NCI-H146 (cell line): Measurements from ENCODE around the gene DENND1C.

Experiments used
- DNase-seq: peaks from one replicate; lab custom pipeline; 2025; lab: John Stamatoyannopoulos, UW

Gene DENND1C

DNA sequence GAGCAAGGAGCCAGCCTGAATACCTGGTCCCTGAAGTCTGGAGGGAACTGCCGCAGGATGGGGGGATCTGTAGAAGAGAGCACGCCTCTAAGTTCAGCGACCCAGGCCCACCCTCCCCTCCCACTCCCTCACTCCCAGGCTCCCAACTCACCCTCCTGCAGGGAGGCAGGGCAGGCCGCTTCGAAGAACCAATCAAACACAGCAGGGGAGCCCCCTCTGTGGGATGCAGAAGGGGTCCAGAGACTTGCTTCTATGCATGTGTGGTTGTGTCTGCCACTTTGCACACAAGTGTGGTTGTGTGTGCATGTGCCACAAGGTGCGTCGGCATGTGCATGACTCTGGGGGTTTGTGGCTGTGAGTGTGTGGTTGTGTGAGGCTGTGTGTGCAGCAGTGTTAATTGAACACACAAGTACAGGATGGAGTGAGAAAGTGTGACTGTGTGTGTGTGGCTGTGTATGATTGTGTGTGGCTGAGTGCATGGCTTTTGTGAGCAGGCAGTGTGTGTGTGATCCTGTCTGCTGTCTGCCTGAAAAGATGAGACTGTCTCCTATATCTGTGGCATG, 1.7 kb downstream of the DENND1C start:
- DNase-seq, result no peak

DNA sequence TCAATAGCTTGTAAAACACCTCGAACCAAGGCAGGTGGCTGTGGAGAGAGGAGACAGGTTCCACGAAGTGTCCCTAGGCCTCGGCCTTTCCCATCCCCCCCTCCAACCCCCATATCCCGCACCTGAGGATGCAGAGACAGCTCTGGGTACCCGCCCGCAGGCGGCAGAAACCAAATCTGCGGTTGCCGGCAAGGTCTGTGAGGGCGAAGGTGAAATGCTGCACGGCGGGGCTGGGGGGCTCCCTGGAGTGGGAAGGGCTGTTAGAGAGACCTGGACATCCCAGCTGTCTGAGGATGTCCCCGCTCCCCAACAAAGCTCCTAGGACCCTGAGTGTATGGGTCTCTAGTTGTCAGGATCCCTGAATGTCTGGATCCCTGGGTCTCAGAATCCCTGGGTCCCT, 2.8 kb downstream of the DENND1C start:
- no peak for DNase-seq

DNA sequence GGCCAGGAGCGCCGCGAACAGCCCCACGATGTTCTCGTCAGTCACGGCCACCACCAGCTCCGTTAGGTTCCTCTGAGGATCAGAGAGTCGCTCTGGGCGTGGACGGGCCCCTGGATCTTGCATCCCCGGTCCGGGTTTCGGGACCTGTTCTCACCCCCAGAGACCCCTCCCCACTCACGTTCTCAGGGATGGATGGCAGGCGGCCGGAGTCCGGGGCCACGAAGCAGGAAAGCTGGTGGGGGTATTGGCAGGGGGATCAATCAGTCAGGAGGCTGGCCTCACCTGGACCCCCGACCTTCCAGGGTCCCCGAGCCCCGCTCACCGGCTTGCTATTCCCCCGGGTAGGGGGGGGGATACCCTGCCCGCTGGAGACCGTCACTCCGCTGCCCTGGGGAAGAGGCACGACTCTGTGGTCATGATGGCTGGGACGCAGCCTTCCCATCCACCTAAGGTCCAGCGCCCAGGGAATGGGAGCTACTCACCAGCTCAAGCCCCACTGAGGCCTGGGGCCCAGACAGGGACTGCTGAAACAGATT, 4.6 kb downstream of the DENND1C start:
- DNase-seq, result no peak

DNA sequence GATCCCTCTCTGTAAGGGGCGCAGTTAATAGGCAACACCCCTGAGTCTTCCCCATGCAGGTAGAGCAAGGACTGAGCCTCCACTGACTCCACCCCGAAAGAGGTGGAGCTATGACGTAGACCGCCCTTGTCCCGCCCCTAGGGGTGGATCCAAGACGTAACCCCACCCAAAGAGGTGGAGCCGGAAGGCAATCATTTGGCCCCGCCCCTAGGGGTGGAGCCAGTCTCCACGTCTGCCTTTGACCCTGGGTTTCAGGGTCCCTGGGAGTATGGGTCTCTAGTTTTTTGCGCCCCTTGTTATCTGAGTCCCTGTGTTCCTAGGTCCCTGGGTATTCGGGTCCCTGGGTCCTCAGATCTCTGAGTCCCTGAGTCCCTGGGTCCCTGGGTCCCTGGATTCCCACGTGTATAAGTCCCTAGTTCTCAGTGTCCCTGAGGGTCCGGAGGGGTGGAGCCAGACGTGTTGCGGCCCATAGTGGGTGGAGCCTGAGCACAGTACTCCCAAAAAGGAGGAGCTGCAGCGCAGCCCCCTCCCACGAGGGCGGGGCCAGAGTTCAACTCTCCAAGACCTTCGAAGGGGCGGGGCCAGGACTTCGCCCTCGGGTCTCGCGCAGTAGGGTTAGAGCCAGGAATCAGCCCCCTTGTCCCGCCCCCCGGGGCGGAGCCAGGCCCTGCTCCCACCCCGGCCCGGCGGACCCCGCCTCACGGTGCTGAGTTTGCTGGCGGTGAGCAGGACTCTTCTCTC, 5.3 kb downstream of the DENND1C start:
- DNase-seq, result peak; percentile 73

DNA sequence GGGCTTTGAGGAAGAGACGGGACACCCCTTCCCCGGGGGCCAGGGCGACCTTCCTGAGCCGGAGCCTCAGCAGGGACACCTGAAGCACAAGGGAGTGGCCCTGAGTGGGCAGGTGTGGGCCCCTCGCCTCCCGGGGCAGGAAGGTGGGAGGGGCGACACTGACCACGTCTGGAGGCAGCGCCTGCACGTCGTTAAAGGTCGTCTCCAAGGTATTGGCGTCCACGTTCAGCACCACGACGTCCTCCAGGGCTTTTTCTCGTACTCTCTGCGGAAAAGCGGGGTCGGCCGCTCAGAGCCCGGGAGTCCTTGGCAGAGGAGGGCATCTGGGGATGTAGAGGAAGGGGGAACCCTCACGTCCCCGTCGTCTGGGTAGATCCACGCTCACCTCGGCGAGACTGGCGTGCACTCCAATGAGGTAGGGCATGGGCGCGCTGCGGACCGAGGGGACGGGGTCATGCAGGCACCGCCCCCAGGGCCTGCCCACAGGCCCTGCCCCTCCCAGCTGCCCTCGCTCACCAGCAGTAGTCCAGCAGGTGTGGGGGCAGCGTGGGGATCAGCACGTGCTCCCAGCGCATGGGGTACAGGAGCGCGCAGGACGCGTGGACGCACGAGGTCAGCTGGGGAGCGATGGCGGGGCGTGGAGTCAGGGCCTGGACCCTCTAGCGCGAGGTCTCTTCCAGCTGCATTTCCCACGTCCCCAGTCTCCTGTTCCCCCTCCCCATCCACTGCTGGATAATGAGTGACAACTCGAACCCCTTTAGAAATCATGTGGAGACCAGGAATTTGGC, 6.1 kb downstream of the DENND1C start:
- peak; percentile 37 for DNase-seq

DNA sequence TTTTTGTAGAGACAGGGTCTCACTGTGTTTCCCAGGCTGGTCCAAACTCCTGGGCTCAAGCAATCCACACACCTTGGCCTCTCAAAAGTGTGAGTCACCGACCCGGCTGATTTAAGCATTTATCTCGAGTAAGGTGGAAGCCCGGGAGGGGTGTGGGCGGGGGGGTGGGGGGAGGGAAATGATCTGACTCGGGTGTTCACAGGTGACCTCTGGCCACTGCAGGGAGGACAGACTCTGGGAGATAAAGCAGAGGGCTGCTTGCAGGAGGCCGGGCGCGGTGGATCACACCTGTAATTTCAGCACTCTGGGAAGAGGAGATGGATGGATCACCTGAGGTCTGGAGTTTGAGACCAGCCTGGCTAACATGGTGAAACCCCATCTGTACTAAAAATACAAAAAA, 7.9 kb downstream of the DENND1C start:
- peak; percentile 20 for DNase-seq

DNA sequence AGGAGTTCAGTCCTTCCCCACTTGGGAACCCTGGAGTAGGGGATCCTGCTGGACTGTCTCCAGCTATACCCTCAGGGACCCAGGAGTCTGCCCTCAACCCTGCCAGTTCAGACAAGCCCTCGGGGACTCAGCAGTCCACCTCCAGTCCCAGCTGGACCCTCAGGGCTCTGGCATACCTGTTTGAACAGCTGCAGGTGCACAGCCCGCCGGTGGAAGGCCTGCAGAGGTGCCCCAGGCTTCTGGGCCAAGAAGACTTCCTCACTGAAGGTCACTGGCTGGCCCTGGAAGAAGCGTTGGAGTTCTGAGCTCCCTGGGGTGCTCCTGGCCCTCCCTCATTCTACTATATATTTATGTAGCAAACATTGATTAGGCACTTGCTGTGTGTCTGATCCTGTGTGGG, 8.9 kb downstream of the DENND1C start:
- peak; percentile 85 for DNase-seq

DNA sequence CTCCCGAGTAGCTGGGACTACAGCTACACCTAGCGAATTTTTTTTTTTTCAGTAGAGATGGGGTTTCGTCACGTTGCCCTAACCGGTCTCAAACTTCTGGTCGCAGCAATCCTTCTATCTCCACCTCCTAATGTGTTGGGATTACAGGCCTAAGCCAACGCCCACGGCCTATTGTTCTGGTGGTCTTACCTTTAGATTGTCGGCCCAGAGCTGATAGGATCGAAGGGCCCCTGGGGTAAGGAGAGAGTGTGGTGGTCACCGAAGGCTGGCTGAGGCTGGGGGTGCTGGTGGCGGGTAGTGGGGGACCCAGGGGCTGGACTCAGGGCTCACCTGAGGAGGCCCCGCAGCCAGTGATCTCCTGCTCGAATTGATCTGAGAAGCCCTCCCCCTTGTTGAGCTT, 10.5 kb downstream of the DENND1C start:
- DNase-seq, result no peak

DNA sequence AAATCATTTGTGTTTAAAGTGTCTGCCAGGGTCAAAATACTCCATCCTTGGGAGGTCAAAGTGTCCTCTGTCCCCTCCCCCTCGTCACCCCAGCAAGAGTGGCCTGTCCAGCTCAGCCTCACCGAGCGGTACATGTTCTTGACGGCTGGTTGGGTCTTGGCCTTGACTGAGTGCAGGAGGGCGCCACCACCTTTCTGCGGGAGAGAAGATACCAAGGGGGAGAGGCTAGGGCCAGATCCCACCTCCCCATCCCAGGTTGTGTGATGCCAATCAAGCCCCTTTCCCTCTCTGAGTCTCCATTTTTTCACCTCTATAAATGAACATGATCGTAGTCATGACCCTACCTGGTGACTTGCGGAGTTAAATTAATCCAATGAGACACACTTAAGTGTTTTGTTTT, 11.4 kb downstream of the DENND1C start:
- DNase-seq, result no peak

DNA sequence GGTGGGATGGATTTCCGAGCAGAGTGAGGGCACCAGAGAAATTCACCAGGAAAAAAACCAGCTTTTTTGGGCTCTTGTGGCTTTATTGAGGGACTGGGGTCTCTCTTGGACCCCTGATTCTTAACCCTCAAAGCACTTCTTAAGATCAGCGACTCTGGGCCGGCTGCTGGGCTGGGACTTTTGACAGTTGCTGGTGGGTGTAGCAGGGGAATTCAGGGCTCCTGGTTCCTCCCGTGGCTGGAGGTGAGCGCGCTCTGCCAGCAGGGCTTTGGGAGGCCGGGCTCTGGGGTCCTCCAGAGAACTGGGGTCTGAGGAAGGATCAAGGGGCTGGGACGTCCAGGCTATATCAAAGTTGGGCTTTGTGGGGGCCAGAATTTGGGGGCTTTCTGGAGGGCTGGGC, 14.2 kb downstream of the DENND1C start:
- DNase-seq, result no peak

DNA sequence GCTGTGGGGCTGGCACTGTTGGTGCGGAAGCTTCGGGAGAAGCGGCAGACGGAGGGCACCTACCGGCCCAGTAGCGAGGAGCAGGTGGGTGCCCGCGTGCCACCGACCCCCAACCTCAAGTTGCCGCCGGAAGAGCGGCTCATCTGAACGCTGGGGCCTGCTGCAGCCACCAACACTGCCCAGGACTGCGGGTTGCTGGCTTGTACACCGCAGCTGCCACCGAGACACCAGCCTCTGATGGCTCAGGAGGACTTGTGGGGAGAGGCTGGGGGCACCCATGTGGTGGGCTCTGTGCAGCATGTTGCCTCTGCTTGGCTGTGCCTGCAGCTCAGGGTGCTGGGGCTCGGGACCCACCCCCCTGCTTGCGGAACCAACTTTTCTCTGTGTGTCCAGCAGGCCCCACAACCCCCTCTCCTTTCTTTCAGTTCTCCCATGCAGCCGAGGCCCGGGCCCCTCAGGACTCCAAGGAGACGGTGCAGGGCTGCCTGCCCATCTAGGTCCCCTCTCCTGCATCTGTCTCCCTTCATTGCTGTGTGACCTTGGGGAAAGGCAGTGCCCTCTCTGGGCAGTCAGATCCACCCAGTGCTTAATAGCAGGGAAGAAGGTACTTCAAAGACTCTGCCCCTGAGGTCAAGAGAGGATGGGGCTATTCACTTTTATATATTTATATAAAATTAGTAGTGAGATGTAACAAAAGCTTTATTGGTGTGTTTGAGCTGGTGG, 14.9 kb downstream of the DENND1C start:
- no peak for DNase-seq

DNA sequence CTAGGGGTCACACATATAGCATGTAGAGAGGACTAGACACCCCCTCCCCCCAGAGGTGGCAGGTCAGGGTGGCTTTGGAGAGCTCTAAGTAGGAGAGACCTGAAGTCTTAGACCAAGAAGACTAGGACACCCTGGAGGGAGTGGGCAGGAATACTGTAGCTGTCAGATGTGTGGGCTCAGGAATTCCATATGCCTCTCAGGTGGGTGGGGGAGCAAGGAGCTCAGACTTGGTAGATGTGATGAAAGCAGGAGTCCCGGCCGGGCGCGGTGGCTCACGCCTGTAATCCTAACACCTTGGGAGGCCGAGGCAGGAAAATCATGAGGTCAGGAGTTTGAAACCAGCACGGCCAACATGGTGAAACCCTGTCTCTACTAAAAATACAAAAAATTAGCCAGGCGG, 15.9 kb downstream of the DENND1C start:
- no peak for DNase-seq

DNA sequence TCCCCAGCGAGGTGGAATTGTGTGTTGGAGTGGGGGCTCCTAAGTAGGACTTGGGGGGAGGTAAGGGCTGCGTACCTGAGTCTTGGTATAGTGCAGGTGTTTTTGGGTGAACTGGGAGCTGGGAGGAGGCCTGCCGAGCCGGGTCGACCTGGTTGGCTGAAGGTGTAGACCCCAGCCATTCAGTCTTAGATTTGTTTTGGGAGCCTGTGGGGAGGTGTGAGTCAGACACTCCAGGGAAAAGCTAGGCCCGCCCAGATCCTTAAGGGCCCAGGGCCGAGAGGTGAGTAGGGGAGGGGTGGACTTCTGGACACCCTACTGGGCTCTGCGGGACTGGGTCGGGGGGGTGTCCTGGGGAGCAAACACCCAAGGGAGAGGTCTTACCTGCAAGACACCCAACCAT, 16.6 kb downstream of the DENND1C start:
- no peak for DNase-seq

DNA sequence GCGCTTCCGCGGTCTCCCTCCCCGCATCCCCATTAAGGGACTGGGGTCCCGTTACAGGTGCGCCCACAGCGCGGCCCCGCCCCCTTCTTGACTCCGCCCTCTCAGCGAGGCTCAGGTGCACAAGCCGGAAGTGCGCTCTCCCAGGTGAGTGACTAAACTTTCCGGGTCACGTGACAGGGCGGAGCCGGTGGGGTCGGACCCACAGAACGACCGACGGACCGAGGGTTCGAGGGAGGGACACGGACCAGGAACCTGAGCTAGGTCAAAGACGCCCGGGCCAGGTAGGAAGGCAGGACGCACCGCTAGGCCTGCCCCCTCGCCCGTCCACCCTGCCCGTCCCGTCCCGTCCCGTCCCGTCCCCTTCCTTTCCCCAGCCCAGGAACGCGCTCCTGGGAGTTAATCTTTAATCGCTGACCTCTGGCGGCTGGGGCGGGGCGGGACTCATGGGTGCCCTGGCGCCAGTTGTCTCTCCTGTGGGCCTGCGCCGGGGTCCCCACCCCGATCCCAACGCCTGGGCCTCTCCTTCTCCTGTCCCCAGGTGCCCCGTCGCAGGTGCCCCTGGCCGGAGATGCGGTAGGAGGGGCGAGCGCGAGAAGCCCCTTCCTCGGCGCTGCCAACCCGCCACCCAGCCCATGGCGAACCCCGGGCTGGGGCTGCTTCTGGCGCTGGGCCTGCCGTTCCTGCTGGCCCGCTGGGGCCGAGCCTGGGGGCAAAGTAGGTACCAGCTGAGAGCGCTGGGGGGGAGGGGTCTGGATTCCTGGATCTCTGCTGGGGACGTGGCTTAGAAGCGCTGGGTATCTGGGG, 17.3 kb downstream of the DENND1C start, which contains the start of gene CRB3:
CRB3 (plus strand) TSS at position 202 of the 804 bp plus-strand sequence; CDS start at position 633, 431 bp downstream.
- peak; percentile 90 for DNase-seq

DNA sequence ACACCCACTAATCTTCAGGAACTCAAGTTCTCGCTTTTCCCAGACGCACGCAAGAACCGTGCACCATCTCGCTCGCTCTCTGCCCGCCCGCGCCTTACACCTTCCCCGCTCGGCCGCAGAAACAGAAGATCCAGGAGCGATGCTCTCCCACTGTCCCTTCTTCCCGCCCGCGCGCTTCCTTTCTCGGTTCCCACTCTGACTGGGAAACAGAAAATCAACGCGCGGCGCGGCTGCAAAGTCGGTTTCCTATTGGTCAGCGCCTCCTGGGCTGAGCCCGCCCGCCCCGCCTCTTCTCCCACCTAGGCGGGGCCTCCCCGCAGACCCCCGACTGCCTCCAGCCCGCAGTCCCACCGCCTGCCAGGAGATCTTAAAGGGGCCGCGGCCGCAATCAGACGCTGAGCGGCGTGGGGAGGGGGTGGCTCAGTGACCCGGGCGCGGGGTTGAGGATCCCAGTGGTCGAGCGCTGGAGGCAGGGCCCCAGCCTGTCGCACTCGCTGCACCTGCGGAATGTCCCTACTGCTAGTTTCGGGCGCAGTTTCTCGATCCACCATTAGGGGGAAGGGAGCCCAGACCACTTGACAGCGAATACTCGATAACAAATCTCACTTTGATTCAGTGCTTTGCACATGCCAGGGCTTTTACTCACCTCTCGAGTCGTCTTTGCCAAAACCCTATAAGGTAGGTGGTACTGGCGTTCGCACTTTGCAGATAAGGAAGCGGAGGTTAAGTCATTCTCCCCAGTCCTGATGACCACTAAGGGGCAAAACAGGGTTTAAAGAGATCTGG, 21.3 kb downstream of the DENND1C start:
- DNase-seq, result peak; percentile 92

DNA sequence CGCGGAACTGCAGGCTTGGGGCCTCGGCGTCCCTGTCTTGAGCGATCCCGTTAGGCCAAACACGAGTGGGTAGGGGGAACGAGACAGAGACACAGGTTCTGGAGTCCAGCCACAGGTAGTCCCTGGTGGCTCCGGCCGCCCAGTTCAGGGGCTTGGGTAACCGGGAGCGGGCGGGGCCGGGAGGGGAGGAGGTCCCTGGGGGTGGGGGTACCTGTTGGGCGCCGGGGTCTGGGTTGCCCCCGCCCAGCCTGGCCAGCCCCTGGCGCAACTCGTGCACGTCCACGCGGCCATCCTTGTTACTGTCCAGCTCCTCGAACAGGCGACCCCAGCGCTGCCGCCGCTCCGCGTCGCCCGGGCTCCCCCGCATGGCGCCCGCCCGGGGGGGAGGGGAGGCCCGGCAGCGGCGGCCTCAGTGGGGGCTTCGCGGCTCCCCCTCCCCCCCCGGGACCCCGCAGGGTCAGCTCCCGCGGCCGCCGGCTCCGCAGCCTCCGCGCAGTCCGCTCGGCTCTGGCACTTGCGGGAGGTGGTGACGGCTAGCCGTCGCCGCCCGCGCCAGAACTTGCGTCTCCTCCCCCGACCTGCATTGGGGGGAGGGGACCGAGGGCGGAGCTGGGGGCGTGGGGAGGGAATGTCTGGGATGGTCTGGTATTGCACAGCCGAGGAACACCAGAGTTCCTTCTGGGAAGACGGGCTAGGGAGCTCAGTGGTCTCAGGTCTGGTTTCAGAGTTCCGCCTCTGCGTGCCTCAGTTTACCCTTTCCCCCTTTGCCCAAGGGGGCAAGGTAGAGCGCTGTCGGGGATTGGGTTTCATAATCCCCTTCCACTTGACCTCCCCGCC, 22.1 kb downstream of the DENND1C start, which contains the start of gene SLC25A23:
SLC25A23 (minus strand) TSS at position 531 of the 837 bp plus-strand sequence; CDS start at position 367, 164 bp downstream.
- peak; percentile 67 for DNase-seq

DNA sequence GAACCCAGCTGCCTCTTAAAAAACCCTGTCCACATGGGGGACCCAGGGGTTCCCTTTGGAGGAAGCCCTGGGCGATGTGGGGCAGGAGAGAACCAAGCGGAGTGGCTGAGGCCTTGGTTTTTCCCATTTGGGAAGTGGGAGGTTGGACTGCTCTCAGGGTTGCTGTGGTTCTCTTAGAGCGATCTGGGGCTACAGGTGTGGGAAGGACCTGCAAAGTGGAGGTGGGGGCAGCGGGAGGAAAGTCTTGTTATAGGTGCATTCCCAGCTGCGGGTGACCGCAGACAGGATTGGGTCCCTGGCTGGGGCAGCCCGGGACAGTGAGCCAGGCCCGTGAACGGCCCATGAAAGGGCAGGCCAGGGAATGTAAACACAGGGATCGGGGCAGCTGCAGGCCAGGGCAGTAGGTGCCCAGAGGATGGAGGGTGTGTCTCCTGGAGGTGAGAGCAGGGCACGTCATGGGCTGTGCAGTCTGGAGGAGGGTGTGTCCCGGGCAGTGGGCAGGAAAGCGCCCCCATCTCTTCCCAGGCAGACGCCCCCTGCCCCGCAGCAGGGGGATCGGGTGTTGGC, 22.8 kb downstream of the DENND1C start:
- no peak for DNase-seq

DNA sequence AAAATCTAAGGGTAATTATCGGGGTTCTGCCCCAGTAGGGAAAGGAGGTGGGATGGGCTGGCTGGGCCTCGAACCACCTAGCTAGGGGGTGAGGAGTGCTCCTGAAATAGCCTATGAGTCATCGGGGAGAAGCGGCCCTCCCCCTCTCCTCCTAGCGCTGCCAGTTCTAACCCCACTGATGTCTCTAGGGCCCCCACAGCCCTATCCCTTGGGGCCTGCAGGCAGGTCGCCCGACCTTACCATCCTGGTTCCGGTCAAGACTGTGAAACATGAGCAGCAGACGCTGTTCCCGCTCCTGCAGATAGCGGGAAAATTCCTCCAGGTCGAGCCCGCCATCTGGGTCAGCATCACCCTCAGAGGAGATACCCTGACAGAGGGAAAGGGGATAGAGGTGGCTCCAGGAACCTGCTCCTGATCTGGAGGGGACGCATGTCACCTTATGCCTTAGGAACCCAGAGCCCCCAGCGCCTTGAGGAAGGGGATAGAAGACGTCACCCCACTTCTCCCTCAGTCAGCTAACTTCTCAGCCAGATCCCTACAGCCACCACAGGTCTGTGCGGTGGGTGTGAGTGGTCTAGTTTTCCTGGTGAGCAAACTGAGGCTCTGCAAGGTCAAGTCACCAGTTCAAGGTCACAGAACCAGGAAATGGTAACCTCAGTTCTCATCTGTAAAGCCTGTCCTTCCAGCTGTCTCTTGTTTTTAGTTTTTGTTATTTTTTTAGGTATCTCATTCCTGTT, 23.5 kb downstream of the DENND1C start:
- no peak for DNase-seq
